Endometrial microvascular endothelial cells (primary cell): Measurements from ENCODE around the gene PCSK4. TPM values are rescaled to one million over a fixed set of nuclear protein-coding genes. Genes with fewer than 3 reads are reported as not detected.
"Not testable (repeated sequence)": the region's sequence is repeated elsewhere in the genome, so short reads cannot be mapped to it uniquely, and the experiment has no call there.

ENCODE experiments used
- in situ Hi-C: cut with HindIII; loops from 2 replicates; pipeline ENCODE4 v1.10.0; 2017; ENCODE audit warnings: low sequenced_read_pairs, low pct_unique_long_range_greater_than_20kb; ENCODE audit errors: inconsistent ontology term
- total RNA-seq: library from RNA; depleted of rRNA; stranded (reverse); fragments of >200 nt; gene quantifications from one replicate; pipeline ENCODE4 v1.2.3, GENCODE V29; 2015; ENCODE audit errors: inconsistent ontology term

Gene PCSK4
- total RNA-seq, 1 donor from 2014 or later, result not detected

- in situ Hi-C loops, result no loop called here
Observed at GRCh38 chr19:1523412-1524286, 33.5 kb upstream of the PCSK4 start, which contains the start of gene PLK5. TSS of gene PLK5 (plus strand) at chr19:1524077. CDS start at chr19:1526997, 2,920 bp downstream.

GRCh38 chr19:1522838-1523237 lies 32.7 kb upstream of the PCSK4 start:
- in situ Hi-C loops, result no loop called here

- in situ Hi-C loops, result no loop called here
Observed at GRCh38 chr19:1522061-1522460, 31.9 kb upstream of the PCSK4 start.

GRCh38 chr19:1521636-1522035 lies 31.5 kb upstream of the PCSK4 start:
- in situ Hi-C loops, result no loop called here

GRCh38 chr19:1520203-1520780 lies 30.1 kb upstream of the PCSK4 start:
- in situ Hi-C loops, result no loop called here

GRCh38 chr19:1519802-1520201 lies 29.7 kb upstream of the PCSK4 start:
- in situ Hi-C loops, result not testable (repeated sequence)

- in situ Hi-C loops, result no loop called here
Observed at GRCh38 chr19:1518471-1518870, 28.3 kb upstream of the PCSK4 start.

GRCh38 chr19:1516395-1516753 lies 26.2 kb upstream of the PCSK4 start:
- in situ Hi-C loops, result no loop called here

GRCh38 chr19:1514986-1515721 lies 25.0 kb upstream of the PCSK4 start:
- in situ Hi-C loops, result no loop called here

- in situ Hi-C loops, result no loop called here
Observed at GRCh38 chr19:1514295-1514661, 24.1 kb upstream of the PCSK4 start.

- in situ Hi-C loops, result no loop called here
Observed at GRCh38 chr19:1513499-1514294, 23.5 kb upstream of the PCSK4 start.

GRCh38 chr19:1512671-1513498 lies 22.7 kb upstream of the PCSK4 start, which contains the start of gene ADAMTSL5:
TSS of gene ADAMTSL5 (minus strand) at chr19:1513019. CDS start at chr19:1510943, 2,076 bp downstream.
- in situ Hi-C loops, result no loop called here

GRCh38 chr19:1511318-1512317 lies 21.5 kb upstream of the PCSK4 start:
- in situ Hi-C loops, result no loop called here

GRCh38 chr19:1510807-1511206 lies 20.7 kb upstream of the PCSK4 start:
- in situ Hi-C loops, result no loop called here

- in situ Hi-C loops, result no loop called here
Observed at GRCh38 chr19:1510442-1510806, 20.3 kb upstream of the PCSK4 start.

GRCh38 chr19:1509602-1510441 lies 19.7 kb upstream of the PCSK4 start:
- in situ Hi-C loops, result no loop called here
